GM18873 (cell line): ENCODE results near the gene BHMT2.

ENCODE experiments used
- ATAC-seq: cut with Tn5 transposase; IDR thresholded peaks from one replicate; pipeline ENCODE4 v1.9.1; 2021; ENCODE audit warnings: mild to moderate bottlenecking, moderate library complexity, moderate number of reproducible peaks; ENCODE audit not compliant: unreplicated experiment, low FRiP score

BHMT2 gene

DNA sequence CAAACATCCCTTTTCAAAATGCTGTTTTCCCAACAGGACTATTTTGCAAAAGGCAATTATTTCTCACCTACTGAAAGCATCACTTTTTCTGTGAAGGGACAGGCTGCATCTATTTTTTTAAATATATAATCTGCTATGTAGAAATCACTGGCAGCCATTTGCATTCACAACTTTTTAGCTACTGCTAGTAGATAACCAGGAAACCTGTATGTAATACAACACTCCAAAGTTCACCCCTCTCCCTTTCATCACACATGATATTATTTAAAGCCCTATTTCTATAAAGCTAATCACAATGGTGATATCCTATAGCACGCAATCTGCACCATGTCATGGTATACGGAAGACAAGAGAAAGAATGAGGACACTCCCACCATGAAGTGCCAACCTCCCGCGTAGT lies 9.9 kb upstream of the BHMT2 start:
- ATAC-seq, result no peak

DNA sequence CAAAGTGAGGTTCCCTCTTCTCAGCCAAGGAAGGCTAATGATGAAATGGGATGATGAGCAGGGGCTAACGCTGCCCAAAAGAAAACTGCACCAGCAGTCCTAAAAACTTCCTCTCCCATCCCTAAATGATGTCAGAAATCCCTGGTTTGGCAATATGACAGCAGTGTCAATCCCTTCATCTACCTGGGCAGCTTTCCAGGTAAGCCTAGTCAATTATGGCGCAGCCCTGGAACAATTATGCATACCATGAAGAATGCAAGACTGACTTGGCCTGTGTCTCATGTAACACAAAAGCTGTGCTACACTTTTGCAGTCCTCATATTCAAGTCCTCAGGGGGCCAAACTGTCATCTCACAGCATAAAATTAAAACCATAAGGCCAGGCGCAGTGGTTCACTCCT lies 7.1 kb upstream of the BHMT2 start:
- no peak for ATAC-seq

DNA sequence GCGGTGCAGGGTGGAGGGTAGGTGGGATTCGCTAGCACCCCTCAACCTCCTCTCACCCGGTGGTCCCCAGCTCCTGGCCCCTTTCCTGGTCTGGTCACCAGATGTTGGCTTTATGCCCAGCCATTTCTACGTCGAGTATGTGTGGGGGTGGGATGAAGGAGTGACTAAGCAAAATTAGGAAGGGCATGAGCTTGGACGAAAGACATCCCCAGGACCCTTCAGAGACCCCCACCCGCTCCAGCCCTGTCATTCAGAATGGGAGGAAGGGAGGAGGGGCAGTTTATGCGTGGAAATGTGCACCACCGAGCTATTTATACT lies 742 bp downstream of the BHMT2 start:
- no peak for ATAC-seq

DNA sequence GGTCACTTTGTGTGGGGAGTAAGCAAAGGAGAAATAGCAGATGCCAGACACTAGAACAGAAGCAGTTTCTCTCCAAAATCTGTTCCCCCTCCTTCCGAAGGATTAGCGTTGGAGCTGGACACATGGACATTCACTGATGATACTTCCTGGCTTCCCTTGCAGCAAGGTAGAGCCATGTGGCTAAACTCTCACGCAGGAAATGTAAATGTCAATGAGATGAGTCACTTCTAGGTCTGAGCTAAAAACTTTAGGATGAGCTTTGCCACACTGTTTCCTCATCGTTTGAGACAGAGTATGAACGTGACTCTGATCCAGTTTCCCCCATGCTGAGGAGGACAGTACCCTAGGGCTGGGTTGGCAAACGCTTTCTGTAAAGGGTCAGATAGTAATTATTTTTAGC lies 5.1 kb downstream of the BHMT2 start:
- ATAC-seq, result no peak

DNA sequence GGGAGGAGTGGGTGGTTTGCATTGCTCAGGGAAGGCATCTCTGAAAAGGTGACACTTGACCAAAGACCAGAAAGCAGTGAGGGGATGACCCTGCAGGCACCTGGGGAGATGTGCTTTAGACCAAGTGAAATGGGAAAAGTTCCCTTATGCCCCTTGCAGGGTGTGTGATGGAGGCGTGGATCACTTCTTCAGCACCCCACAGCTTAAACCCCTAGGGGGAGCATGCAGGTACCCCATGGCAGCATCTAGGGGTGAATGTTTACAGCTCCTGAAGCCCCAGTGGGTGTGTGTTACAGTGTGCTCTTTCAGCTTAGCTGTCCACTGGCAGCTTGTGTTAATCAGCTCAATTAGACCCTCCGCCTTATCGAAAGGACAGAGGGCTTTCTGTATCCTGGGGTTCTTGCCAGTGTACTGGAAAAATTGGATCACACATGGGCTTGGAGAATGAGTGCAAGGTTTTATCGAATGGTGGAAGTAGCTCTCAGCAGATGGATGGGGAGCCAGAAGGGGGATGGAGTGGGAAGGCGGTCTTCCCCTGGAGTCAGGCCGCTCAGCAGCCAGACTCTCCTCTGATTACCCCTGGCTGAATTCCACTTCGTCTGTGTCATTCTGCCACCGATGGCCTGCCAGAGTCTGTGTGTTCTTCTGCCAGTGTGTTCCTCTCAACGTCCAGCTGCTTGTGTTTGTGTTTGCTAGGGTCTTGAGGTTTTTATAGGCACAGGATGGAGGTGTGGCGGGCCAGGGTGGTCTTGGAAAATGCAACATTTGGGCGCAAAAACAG lies 6.3 kb downstream of the BHMT2 start:
- no peak for ATAC-seq

DNA sequence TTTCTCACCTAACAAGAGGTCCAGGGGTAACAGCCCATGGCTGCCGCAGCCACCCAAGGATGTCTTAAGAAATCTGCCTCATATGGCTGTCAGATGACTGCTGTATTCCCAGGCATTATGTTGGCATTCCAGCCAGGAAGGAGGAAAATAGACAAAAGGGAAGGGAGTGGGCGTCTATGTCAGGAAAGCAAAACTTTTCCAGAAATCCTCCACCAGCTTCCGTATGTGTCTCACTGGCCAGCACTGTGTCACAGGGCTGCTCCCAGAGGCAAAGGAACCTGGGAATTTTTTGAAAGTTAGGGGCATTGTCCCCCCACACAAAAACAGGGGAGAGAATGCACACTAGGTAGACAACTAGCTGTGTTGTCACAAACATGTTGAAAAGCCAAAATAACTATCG lies 7.3 kb downstream of the BHMT2 start:
- ATAC-seq, result no peak

DNA sequence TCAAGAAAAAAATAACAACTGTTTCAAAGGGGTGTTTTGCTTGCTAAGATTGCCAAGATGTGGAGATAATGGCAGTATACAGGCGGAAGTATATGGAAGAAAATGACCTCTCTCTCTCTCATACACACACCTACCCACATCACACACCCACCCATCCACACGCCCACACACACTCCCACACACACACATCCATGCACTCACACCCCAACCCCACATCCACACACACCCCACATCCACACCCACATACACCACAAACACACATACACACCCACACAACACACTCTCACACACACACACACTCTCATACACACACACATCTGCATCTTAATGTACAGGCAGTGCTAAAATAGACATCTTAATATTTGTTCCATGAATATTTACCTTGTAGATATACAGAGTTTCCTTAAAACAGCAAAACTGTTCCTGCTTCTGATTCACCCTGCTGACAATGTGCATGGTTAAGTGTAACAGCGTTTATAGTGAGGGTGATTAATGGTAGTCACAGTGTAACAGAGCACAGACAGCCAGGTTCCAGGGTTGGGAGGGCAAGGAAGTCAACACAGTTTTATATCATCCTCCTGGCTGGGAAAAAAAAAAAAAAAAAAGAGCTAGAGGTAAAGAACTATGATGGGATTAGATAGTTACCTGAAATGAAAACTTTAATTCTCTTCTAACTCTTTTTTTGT lies 8.3 kb downstream of the BHMT2 start:
- no peak for ATAC-seq

DNA sequence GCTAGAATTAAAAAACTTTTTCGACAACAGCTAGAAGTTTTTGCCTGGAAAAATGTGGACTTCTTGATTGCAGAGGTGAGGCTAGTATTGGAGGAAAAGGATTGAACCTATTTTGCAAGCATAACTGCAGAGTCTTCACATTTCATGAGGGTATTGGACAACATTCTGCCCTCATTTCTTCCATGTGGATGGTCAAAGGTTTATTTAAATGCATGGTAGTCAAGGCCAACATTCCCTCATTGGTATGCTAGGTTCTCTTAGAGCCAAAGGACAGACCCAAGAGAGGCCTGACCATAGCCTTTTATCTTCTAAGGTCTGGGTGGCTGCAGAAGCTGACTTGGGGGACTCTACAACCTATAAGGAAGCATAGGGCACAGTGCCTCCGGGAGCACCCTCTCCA lies 11.2 kb downstream of the BHMT2 start:
- no peak for ATAC-seq

DNA sequence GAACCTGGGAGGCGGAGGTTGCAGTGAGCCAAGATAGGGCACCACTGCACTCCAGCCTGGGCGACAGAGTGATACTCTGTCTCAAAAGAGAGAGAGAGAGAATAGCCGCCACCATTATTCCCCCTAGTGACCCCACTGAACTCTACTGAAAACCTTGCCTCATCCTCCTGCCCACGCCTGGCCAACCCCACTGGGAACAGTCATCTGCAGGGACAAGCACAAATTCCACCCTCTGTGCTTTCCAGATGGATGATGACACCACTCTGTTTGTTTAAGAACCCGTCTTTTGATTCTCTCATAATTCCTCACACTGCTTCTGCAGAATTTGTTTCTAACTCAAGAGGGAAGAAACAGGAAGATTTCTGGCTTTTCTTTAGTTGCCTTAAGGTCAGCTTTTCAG lies 12.2 kb downstream of the BHMT2 start:
- ATAC-seq, result no peak

DNA sequence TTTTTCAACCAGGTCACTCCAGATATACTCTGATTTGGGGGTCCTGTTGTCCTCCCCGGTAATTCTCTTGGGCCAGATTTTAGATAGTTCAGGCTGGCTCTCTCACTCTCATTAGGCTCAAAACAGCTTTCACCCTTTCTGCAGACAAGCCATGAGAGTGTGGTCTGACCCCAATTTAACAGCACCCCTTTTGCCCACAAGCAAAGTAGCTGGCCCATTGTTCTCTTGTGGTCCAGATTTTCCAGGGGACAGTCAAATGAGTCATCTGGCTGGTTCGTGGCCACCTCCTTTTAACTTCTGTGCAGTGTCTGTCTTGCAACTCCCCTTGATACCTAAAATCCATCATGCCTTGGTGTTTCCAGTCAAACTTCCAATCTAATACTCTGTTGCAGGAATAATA lies 16.5 kb downstream of the BHMT2 start:
- ATAC-seq, result no peak

DNA sequence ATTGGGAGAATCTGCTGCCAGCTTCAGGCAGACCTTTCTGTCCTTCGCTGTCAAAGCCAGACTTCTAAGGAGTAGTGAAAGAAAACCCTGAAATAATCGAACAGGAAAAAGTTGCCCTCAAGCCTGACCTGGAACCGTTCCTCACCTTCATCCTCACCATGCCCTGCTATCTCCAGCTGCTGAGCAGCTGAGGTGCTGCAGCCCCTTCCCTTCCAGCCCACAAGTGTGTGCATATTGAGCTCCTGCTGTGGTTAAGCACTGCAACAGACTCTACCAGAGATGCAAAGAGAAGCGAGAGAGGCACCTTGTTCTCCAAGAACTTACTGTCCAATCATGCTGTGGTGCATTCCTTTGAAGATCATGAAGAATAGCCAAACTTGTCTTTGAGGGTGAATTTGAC lies 18.9 kb downstream of the BHMT2 start:
- ATAC-seq, result no peak

DNA sequence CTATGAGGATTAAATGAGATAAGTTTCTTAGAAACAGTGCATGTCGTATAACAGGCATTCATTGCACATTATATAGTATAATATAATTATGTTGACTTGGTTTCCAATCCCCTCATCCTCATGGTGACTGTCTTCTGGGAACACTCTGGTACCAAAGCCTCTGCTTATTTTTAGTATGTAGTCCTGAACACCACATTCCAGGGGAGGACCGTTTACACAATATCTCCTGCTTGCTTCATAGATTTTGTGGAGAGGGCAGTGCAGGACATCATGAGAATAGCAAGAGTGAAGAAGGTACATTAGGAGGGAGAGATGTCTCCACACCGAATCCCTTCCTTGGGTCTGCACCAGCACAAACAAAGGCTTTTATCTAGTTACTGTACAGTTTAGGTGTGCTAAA lies 21.5 kb downstream of the BHMT2 start:
- no peak for ATAC-seq

DNA sequence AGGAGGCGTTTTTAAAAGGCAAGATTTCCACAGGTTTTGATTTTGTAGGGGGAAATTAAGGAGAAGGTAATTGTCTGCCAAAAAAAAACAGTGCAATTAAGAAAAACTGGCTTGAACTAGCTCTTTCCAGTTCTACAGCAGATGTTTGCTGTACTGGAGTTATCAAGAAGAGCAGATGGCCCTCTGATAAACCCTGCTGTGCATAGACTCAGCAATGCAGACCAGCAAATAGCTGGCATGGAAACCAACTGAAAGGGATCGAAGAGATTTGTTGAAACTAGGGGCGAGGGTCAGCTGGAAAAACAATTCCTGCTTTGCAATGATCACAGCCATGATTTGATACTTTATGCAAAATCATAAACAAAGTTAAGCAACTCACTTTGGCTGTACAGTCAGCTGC lies 24.2 kb downstream of the BHMT2 start:
- no peak for ATAC-seq

DNA sequence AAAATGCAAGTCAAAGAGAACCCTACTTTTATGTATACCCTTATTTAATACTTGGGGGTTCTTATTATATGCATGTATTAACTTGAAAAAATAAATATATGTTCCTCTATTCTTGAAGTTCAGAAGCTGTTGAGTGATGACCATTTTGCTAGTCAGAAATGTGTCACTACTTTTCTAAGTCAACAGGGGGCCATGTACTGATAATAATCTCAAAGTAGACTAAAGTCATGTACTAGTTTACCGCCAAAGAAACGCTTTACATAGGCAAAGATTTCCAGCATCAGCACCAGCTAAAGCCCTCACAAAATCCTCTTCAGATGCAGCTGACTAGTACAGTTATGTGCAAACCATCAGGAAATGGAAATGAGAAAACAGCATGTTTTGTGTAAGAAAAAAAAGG lies 36.3 kb downstream of the BHMT2 start:
- ATAC-seq, result no peak

DNA sequence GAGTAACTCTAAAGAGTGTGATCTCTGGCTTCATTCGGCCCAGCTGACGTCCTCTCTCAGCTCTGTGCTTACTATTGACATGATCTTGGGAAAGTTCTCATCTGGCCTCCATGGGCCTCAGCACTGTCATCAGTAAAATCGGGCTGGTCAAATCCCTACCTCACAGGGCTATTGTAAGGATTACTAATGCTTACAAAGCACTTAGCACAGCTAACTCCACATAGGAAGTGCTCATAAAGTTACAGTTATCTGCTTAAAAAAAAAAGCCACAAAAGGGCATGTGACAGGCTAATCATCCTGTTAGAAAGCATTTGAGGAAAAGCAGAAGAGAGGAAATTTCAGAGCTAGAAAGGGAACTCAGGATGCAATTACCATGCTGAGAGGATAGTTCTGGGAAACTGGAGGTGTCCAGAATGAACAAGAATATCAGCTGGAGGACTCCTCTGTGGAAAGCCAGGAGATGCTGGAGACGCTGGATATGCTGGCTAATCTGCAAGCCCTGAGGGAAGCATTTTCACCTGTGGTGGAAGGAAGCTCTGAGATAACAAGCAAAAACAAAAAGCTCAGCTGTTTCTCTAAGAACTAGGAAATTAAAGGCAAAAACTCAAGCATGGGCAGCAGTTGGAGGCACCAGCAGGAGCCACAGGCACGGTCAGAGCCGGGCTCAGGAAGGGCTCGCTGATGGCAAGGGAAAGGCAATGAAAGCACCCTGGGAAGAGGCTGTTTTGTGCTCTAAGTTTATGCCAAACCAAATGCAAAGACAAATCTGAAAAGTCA lies 37.6 kb downstream of the BHMT2 start:
- ATAC-seq, result no peak

DNA sequence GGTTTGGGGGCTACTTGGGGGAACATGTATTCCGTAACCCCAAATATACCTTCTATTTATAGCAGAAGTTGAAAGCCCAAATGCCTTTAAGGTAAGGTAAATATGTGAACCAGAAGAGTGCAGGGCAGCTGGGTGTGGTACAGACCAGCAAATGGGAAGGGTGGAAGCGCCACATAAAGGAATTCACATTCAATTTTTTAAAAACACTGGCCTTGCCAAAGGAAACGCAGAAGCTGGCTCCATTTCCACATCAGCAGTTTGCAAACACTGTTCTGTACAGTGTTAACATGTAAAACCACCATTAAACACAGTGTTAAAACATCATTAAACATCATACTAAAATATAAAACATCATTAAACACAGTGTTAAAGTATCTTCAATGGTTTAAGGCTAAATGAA lies 38.5 kb downstream of the BHMT2 start:
- no peak for ATAC-seq

DNA sequence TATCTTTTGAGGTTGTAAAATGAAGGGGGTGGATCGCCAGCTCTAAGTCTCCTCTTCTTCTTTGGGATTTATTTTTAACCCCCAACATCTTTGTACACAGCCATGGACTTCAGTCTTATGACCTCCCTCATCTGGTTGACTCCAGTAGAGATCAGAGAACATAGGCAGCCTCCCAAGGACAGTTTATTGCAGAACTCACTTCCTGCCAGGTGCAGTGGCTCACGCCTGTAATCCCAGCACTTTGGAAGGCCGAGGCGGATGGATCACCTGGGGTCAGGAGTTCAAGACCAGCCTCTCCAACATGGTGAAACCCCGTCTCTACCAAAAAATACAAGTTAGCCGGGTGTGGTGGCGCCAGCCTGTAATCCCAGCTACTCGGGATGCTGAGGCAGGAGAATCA lies 39.2 kb downstream of the BHMT2 start:
- ATAC-seq, result no peak

DNA sequence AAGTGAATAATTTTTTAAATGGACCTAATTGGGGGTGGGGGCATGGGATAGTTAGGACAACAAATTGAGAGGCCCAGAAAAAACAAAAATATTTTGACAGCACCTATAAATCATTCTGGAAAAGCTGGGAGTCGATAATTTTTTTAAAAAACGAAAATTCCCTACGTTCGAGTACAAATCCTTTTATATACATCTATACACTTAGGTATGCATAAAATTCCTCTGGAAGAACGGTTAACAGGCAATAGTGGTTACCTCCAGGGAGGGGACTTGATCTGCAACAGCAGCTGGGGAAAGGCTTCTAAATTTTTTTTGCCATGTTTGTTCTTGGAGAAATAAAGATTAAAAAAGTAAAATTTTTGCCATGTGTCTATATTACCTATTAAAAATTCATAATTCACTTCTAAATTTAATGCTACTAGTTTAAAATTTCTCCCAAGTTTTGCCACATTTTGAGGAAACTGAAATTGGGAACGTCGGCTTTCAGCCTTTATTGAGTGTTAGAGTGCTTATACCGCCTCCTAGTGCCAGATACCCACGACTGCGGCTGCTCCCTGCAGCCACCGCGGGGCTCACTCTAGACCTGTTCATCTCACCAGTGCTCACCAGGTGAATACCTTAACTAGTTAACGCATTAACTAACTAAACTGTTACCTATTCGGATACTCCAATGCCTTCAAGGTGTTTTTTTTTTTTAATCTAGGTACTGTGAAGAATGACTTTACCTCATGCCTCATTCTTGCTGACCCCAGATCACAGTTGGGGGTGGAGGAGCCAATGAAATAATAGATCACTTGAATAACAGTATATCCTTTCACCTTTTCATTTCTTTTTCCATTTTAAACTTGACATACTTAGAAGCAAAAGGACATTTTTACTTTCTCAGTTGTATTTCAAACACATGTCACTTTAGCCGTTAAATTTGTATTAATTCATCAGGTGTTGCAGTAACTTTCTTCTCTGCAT lies 40.2 kb downstream of the BHMT2 start:
- ATAC-seq, result no peak

DNA sequence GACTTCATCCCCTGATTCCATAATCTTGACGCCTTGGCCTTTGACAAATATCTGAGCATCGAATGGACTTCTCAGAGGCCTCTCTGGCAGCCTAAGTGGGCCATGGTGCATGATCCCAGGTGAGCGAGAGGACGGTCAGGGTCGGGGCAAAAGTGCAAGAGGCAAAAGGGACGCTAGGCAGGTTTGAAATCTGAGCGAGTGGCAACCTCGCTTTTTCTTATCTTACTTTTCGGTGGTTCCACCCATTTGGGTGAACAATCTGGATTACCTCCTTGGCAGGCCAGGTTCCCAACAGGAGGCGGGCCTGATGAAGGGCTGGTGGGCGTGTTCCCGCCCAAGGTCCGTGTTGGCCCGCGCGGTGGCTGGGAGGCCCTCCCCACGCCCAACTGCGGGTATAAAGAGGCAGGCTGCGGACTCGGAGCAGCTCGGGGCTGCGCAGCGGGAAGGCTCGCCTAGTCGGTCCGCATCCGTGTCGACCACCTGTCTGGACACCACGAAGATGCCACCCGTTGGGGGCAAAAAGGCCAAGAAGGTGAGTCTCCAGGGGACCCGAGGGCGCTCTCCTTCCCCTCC lies 41.9 kb downstream of the BHMT2 start, which contains the start of gene BHMT:
TSS of gene BHMT (plus strand) at position 423 of the 573 bp plus-strand sequence. CDS start at position 500, 77 bp downstream.
- ATAC-seq, result no peak
